SU-DHL-6 (cell line): ENCODE data around the gene SLC25A23.
"Not testable (repeated sequence)": the region's sequence is repeated elsewhere in the genome, so short reads cannot be mapped to it uniquely, and the experiment has no call there.

ENCODE experiments used
- H2AFZ ChIP-seq: fragments of 200-600 bp; sonication (generic); 2 replicates; pipeline ENCODE4 v1.6.1; 2014; ENCODE audit warnings: low read depth, mild to moderate bottlenecking, moderate library complexity, mixed read lengths, antibody characterized with exemption, low read length; ENCODE audit not compliant: severe bottlenecking
- H3F3A ChIP-seq: fragments of 200-600 bp; shearing (Covaris generic); 2 replicates; pipeline ENCODE4 v1.6.0; 2016; ENCODE audit warnings: antibody characterized with exemption, mild to moderate bottlenecking; ENCODE audit not compliant: insufficient read depth
- H3K27ac ChIP-seq: fragments of 200-600 bp; sonication (generic); 2 replicates; pipeline ENCODE4 v1.5.1; 2016; ENCODE audit warnings: low read depth, mild to moderate bottlenecking, low read length, moderate library complexity, mixed read lengths
- H3K27me3 ChIP-seq: fragments of 200-600 bp; sonication (generic), shearing (Covaris generic); 2 replicates; pipeline ENCODE4 v1.6.0; 2014; ENCODE audit warnings: mild to moderate bottlenecking, low read length
- H3K36me3 ChIP-seq: fragments of 200-600 bp; sonication (generic); 2 replicates; pipeline ENCODE4 v1.6.1; 2014; ENCODE audit warnings: mild to moderate bottlenecking, low read length, mixed read lengths
- H3K4me2 ChIP-seq: fragments of 300-600, 200-600 bp; shearing (Covaris generic), sonication (generic); 2 replicates; pipeline ENCODE4 v1.6.0; 2014; ENCODE audit warnings: low read length, low read depth, mild to moderate bottlenecking; ENCODE audit not compliant: poor library complexity, severe bottlenecking
- H3K4me3 ChIP-seq: fragments of 200-600 bp; sonication (generic); 2 replicates; pipeline ENCODE4 v1.5.1; 2014; ENCODE audit warnings: antibody characterized with exemption, low read length, mild to moderate bottlenecking, mixed read lengths; ENCODE audit not compliant: insufficient read depth, poor library complexity, severe bottlenecking
- H3K79me2 ChIP-seq: fragments of 200-600 bp; sonication (generic); 2 replicates; pipeline ENCODE4 v1.6.1; 2014; ENCODE audit warnings: mild to moderate bottlenecking, low read length, moderate library complexity; ENCODE audit not compliant: insufficient read depth
- H3K9ac ChIP-seq: fragments of 200-600 bp; sonication (generic); 2 replicates; pipeline ENCODE4 v1.7.0; 2014; ENCODE audit warnings: mild to moderate bottlenecking, low read length
- H3K9me2 ChIP-seq: fragments of 200-600 bp; sonication (generic); replicated peaks from 2 replicates; pipeline ENCODE4 v1.6.1; 2014; ENCODE audit warnings: low read length; ENCODE audit not compliant: insufficient read depth
- H3K9me3 ChIP-seq: fragments of 200-600 bp; sonication (generic); 2 replicates; pipeline ENCODE4 v1.6.1; 2014; ENCODE audit warnings: low read length, mixed read lengths; ENCODE audit not compliant: insufficient read depth
- H4K20me1 ChIP-seq: fragments of 200-600 bp; sonication (generic); 2 replicates; pipeline ENCODE4 v1.6.1; 2014; ENCODE audit warnings: low read depth, mild to moderate bottlenecking, antibody characterized with exemption, low read length, moderate library complexity, mixed read lengths
- CTCF ChIP-seq: fragments of 200-600 bp; sonication (generic); IDR thresholded peaks from one replicate; pipeline ENCODE4 v1.5.1; 2017; ENCODE audit warnings: antibody characterized with exemption, mild to moderate bottlenecking, low read length, moderate library complexity; ENCODE audit not compliant: insufficient read depth, poor library complexity, severe bottlenecking
- EZH2phosphoT487 ChIP-seq: fragments of 200-600 bp; sonication (generic), shearing (Covaris generic); conservative IDR thresholded peaks from 2 replicates; pipeline ENCODE4 v1.6.1; 2018; ENCODE audit warnings: mild to moderate bottlenecking, antibody characterized with exemption, low read length, moderate library complexity, mixed read lengths

SLC25A23 gene

GRCh38 chr19:6406401-6406800 is 53.2 kb downstream of the SLC25A23 start:
- TF ChIP-seq EZH2phosphoT487 (no peak), CTCF (no peak)

DNA sequence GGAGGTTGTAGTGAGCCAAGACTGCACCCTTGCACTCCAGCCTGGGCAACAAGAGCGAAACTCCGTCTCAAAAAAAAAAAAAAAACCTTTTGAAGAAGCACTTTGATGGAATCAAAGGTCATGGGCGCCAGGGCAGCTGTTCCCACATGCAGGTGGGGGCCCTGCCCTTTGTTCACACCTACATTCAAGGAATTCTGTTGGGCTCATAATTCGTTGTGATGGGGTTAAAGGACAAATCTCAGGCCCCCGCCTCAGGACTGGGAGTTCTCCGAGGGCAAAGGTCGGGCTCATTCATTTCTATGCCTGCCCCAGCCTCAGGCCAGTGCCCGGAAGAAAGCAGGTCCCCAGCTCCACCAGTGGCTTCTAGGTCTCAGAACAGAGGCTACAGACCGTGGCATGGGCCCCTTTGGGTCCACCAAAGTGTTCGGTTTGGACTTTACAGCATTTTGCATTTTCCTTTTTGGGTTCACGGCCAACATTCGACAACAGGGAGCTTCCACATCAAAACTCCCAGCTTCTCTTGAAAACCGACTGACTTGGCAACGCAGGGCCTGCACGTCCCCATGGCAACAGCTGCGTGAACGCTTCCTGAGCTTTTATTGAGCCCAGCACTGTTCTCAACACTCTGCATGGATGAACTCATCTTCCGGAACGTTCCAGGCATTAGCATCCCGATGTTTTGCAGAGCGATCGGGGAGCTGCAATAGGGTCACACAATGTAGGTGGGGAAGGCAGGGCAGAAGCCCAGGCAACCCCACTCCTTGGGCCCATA is 56.6 kb downstream of the SLC25A23 start:
- no peak overlapping the region for H3K4me3 ChIP-seq
- no peak overlapping the region for H3K9ac ChIP-seq
- no peaks in the 10 kb centered on the region for H3K36me3 ChIP-seq
- no peaks in the 10 kb centered on the region for H4K20me1 ChIP-seq
- H3K9me2 ChIP-seq, result no peaks in the 10 kb centered on the region
- no peaks in the 10 kb centered on the region for H3F3A ChIP-seq
- H3K4me2 ChIP-seq, result no peak overlapping the region
- H2AFZ ChIP-seq, result no peak overlapping the region
- H3K79me2 ChIP-seq, result no peaks in the 10 kb centered on the region
- H3K9me3 ChIP-seq, result no peaks in the 10 kb centered on the region
- TF ChIP-seq CTCF (no peak), EZH2phosphoT487 (no peak)
- H3K27me3 ChIP-seq, result no peaks in the 10 kb centered on the region
- H3K27ac ChIP-seq, result no peak overlapping the region

More at GRCh38 chr19:6406401-6406800, 53.2 kb downstream of the SLC25A23 start:
- Histone ChIP-seq H3K9me2 (no peaks in the 10 kb centered on the region), H3K27ac (no peak overlapping the region), H3K27me3 (no peaks in the 10 kb centered on the region), H3K9ac (no peak overlapping the region), H3K4me2 (no peak overlapping the region), H2AFZ (no peak overlapping the region), H3K9me3 (no peaks in the 10 kb centered on the region), H4K20me1 (no peaks in the 10 kb centered on the region), H3F3A (no peaks in the 10 kb centered on the region), H3K79me2 (no peaks in the 10 kb centered on the region), H3K4me3 (no peak overlapping the region), H3K36me3 (no peaks in the 10 kb centered on the region)

GRCh38 chr19:6402058-6402457 is 57.5 kb downstream of the SLC25A23 start:
- Histone ChIP-seq H2AFZ (no peak overlapping the region), H3K9me2 (no peaks in the 10 kb centered on the region)

DNA sequence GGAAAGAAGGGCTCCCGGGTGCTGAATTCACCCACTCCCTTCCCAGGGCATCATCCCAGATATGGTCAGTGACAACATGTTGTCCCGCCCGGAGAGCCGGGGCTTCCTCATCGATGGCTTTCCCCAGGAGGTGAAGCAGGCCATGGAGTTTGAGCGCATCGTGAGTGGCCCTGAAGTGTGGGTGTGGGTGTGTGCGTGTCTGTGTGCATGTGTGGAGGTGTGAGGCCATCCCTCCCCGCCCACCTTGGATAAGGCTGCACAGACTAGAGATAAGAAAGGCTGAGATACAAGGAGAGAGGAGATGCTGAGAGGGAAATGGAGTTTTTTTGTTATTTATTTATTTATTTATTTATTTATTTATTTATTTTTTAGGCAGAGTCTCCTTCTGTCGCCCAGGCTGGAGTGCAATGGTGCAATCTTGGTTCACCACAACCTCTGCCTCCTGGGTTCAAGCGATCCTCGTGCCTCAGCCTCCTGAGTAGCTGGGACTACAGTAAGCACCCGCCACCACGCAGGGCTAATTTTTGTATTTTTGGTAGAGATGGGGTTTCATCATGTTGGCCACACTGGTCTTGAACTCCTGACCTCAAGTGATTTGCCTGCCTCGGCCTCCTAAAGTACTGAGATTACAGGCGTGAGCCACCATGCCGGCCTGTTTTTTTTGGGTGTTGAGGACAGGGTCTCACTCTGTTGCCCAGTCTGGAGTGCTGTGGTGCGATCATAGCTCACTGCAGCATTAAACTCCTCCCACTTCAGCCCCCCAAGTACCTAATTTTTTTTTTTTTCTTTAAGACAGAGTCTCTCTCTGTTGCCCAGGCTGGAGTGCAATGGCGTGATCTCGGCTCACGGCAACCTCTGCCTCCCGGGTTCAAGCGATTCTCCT is 59.3 kb downstream of the SLC25A23 start:
- H3K79me2 ChIP-seq, H2AFZ ChIP-seq, H3F3A ChIP-seq, H3K4me3 ChIP-seq, H4K20me1 ChIP-seq, H3K36me3 ChIP-seq, H3K27ac ChIP-seq, H3K9me2 ChIP-seq, H3K27me3 ChIP-seq, H3K9ac ChIP-seq, H3K9me3 ChIP-seq, H3K4me2 ChIP-seq: not testable (repeated sequence)

More at GRCh38 chr19:6402058-6402457, 57.5 kb downstream of the SLC25A23 start:
- no peaks in the 10 kb centered on the region for H3K9me3 ChIP-seq
- no peaks in the 10 kb centered on the region for H3K27me3 ChIP-seq
- TF ChIP-seq CTCF (no peak), EZH2phosphoT487 (no peak)
- H3F3A ChIP-seq, result no peaks in the 10 kb centered on the region
- no peak overlapping the region for H3K9ac ChIP-seq
- no peak overlapping the region for H3K4me2 ChIP-seq
- H3K4me3 ChIP-seq, result no peak overlapping the region
- H4K20me1 ChIP-seq, result no peaks in the 10 kb centered on the region
- H3K27ac ChIP-seq, result no peak overlapping the region
- no peaks in the 10 kb centered on the region for H3K36me3 ChIP-seq
- no peaks in the 10 kb centered on the region for H3K79me2 ChIP-seq
